GM19467 (cell line): ENCODE results near the gene IGF2BP2.
A peak's percentile ranks its signal among the peaks of the same experiment; 100 is the strongest.
"Not testable (repeated sequence)": the region's sequence is repeated elsewhere in the genome, so short reads cannot be mapped to it uniquely, and the experiment has no call there.

ENCODE experiments used
- ATAC-seq: cut with Tn5 transposase; IDR thresholded peaks from one replicate; pipeline ENCODE4 v1.9.1; 2021; ENCODE audit warnings: mild to moderate bottlenecking, moderate library complexity; ENCODE audit not compliant: unreplicated experiment

The IGF2BP2 gene

DNA sequence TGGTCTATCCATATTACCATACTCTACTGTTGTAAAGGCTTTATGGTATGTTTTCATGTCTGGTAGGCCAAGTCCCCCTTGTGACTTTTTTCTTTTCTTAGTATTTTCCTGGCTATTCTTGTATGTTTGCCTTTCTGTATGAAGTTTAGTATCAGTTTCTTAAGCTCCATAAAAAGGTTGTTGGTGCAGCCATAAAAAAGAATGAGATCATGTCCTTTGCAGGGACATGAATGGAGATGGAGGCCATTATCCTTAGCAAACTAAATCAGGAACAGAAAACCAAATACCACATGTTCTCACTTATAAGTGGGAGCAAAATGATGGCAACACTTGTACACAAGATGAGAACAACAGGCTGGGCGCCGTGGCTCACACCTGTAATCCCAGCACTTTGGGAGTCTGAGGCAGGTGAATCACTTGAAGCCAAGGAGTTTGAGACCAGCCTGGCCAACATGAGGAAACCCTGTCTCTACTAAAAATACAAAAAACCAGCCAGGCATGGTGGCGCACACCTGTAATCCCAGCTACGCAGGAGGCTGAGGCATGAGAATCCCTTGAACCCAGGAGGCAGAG, 13.7 kb upstream of the IGF2BP2 start:
- not testable (repeated sequence) for ATAC-seq

DNA sequence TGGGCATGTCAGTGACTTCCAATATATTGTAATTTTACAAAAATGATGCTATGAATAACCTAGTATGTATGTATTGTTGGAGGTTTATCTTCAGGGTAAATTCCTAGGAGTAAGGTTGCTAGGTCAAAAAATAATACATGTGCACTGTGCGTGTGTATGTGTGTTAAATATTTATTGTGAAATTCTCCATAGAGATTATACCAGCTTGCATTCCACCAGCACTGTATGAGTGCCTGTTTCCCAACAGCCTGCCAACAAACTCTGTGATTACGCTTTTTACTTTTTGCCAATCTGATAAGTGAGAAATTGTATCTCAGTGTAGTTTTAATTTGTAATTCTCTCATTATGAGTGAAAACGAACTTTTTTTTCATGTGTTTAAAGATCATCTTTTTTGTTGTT, 12.6 kb upstream of the IGF2BP2 start:
- ATAC-seq, result no peak

DNA sequence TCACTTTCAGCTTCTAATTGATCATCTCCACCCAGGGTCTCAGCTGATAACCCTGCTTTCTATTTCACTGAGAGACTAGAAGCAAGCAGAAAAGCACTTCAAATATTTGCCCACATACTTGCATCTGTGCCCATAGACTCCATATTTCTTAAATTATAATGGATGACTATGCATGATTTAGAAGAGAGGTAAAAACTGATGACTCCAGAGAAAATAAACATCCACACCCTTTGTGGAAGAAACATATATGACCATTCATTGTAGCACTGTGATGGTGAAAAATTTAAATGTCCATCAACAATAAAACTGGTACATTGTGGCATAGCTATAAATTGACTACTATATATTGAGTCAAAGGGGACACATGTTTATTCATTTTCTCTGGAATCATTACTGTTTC, 7.1 kb upstream of the IGF2BP2 start:
- ATAC-seq, result no peak

DNA sequence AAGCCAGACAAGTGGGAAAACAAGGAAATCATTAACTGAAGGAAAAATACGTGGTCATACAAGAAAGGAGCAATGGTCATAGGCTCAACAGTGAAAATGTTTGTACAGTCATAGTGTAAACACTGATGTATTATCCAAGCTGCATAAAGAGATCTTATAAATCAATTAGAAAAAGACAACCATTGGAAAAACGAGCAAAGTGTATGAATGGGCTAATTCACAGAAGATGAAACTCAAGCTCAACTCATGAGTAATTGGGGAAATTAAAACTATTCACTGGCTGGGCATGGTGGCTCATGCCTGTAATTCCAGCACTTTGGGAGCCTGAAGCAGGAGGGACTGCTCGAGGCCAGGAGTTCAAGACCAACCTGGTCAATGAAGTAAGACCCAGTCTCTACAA, 6.4 kb upstream of the IGF2BP2 start:
- ATAC-seq, result no peak

DNA sequence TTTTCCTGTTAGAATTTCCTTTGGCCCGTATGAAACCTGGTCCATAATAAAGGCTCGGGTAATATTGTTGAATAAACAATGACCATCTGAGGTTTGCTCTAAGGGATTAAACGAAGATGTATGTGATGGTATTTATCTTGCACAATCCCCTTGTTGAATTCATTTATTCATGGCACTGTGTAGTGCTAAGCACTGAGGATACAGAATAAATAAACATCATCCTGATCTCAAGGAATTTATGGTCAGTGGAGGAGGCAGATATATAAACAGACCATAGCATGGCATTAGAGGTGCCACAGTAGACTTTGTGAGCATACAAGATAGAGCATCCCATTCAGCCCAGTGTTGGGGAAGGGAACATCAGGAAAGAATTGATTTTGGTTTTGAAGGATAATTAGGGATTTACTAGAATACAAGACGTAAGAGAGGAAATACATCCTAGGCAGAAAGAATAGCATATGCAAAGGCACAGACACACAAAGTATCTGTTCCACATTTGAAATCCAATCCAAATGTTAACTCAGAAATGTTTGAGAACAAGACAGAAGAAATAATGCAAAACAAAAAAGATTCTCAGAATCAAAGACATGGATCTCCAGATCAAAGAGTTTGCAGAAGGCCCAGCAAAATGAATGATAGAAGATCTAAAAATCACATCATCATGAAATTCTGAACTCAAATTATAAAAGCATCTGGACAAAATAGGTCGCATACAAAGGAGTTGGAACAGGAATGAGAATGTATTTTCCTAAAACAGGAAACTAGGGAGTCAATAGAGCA, 5.4 kb upstream of the IGF2BP2 start:
- no peak for ATAC-seq

DNA sequence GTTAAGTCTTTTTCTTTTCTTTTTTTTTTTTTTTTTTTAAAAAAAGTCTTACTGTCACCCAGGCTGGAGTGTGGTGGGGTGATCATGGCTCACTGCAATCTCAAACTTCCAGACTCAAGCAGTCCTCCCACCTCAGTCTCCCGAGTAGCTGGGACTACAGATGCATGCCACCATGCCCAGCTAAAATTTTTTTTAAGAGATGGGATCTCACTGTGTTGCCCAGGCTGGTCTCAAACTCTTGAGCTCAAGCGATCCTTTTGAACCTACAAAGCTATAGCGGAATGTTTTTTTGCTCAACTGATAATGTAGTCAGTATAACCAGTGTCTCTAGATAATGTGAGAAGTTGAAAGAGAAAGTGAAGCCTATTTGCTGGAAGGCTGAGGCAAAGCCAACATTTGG, 3.9 kb upstream of the IGF2BP2 start:
- no peak for ATAC-seq

DNA sequence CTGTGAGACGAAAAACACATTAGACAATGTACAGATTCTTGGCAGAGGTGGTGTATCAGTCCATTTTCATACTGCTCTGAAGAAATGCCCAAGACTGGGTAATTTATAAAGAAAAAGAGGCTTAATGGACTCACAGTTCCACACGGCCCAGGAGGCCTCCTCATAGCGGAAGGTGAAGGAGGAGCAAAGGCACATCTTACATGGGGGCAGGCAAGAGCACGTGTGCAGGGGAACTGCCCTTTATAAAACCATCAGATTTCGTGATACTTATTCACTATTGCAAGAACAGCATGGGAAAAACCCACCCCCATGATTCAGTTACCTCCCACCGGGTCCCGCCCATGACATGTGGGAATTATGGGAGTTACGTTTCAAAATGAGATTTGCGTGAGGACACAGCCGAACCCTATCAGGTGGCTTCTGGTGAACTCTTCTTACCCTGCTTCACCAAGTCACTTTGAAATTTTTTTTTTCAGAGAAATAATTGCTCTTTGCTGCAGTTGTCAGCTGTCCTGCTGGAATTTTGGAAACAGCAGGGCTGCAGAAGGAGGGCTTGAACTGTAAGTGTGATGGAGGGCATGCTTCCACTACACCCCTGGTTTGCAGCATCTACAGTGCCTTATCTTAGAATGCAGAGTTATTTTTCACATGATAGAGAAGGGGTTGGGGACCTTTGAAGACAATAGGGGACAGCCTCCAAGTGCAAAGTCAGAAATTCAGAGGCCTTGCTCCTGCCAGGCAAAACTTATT, 2.9 kb upstream of the IGF2BP2 start:
- no peak for ATAC-seq

DNA sequence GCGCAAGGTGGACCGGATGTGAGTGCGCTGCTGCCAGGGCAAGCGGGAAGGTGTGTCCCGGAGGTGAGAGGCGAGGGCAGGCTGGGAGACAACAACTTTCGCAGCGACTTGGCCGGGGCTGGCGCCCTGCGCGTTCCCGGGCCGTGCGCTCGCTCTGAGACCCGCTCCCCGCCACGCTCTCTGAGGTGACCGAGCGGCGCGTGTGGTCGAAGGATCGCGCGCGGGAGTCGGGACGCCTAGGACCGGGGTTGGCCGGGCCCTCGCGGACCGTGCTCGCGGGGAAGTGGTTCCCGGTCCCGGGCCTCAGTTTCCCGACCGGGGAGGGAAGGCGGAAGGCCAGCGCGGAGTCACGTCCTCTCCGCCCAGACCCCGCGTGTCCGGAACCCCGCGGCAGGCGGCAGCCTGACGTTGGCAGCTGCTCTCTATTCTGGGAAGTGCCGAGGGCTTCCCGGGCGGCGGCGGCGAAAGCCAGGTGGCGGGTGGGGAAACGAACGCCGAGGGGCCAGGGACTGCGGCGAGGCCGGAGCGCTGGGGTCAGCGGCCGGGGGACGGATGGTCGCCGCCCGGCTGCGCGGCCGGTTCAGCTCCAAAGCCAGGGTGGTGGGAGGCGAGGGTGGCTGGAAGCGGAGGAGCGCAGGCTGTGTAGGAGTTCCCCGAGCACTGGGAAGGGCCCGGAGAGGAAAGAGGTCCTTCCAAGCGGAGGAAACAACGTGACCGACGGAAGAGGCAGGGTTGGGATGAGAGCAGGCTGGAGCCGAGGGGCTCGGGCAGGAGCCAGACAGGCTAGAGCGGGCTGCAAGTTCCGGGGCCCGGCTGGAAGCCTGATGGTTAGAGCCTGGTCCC, 1.0 kb upstream of the IGF2BP2 start:
- peak; percentile 49 for ATAC-seq

DNA sequence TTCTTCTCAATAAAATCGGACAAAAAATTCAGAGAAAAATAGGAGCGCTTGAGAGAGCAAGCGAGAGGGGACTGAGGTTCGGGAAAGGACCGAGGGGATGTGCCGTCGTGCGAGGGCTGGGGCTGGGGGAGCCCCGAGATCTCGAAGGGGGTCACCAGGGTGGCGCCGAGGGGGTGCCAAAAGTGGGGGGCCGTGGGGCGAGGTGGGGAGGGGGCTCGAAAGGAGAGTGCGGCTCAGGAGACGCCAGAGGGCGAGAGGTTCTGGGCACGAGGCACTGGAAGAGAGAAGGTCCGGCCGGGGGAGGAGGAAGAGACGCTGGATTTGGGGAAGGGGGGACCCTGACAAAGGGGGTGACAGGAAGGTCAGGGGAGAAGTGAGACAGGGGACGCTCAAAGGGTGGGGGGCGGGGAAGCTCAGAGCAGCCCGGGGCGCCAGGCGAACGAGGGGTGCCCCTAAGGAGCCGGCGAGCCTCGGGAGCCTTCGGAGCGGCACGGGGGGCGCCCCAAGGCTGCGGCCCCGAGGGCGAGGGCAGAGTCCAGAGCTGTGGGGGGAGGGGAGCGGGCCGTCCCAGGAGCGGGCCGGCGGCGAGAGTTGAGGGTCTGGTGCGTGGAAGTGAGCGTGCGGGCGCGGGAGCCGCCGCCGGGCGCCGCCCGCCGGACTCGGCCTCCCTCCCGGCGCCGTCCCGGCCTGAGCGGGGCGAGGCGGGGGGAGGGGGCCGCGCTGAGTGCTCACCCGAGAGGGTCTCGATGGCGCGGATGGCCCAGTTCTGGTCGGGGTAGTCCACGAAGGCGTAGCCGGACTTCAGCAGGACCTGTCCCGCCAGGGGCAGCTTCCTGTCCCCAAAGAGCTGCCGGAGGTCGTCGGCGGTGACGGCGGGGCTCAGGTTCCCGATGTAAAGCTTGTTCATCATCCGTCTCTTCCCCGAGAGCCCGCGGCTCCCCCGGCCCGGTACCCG, 514 bp downstream of the IGF2BP2 start:
- ATAC-seq, result no peak

DNA sequence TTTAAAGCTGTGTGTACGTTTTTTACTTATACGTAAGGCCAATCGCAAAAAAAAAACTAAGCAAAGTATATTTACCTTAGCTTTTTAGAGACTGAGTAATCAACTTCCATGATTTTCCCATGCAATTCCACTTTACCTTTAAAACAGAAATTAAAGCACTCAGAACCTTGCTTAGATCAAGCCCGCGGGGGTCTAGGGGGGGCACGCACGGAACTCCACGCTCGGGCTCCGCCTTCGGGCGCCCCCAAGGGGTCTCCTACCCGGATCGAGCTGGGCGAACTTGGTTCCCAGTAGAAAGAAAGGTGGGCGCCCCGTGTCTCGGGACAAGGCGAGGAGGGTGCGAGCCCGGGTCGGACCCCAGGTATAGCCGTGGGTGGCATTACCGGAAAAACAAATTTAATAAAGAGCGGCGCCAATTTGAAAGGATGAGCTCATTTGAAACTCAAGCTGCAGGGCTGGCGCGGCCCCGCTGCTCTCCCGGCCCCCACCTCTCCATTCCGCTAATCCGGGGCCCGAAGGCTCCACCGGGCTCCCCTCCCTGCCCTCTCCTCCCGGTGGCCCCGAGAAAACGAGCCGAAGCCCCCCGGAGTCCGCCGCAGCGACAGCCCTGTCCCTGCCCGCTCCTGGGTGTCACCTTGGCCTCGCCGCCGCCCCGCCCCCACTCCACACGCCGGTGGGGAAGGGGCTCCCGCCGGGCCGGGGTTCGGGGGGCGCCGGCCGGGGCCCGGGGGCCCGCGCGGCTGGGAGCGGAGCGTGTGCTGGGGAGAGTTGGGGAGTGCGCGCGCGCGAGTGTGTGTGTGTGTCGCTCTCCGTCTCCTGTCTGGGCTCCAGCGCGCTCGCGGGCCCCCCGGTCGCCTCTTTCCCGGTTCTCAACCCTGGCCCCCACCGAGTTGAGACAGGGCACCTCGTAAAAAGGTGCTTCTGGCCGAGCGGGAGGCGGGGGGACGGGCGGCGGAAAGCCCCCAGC, 1.5 kb downstream of the IGF2BP2 start:
- no peak for ATAC-seq

DNA sequence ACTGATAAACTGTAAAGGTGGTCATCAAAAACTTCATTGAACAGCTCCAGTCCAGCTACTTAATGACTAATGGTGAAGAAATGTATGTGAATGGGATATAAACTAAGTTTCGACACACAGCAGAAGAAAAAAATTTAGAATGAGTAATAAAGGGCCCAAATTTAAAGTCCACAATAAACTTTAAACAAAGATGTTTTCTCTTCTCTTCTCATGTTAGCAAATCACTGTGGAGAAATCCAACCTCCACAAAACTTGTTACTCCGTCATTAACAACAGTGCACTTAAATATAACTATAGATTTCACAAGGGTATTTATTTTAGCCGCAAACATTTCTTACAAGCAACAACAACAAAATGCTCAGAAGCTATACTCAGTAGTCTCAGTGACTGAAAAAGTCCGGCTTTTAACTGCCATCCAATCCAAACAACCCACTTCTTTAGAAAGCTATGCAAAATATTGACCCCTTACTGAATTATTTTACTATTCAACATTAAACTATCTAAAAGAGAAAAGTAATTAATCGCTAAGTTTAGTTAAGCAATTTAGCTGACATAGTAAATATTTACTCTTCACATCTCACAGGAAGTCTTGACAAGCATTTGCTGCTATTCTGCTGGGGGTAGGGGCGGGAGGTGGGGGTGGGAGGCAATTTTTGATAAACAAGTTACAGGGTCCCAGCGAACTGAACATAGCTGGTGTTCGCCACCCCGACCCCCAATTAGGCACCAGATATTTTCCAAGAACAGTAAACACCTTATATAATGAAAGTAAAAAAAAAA, 2.4 kb downstream of the IGF2BP2 start:
- no peak for ATAC-seq

DNA sequence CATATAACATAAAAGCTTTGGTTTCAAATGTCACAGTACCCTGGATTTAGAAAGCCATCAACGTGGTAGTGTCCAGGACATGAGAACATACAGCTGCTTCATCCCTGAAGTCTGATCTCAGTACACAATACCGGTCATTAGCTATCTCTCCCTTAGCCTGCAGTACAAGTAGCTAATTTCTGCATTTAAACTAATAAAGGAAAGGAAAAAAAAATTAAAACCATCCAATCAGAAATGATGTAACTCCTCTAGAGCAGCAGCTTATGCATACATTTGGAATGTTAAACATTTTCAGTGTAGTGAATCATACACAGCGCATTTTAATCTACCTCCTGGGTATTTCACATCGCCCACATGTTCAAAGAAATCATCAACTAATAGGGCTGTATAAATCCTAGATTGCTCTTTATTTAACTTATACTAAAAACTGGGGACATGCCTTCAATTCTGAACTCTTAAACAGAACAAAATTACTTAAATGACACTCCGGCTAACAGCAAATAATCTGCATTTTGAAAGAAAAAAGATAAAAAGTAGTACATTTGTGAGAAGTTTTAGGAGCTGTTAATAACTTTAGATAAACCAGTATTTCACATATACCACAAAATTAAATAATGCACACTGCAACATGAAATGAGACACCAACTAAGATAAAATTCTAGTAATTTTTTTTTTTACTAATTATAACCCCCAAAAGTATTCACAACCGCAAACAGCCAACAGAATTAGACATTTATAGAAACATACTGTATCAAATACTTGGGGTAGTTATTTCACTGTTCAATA, 3.7 kb downstream of the IGF2BP2 start:
- no peak for ATAC-seq

DNA sequence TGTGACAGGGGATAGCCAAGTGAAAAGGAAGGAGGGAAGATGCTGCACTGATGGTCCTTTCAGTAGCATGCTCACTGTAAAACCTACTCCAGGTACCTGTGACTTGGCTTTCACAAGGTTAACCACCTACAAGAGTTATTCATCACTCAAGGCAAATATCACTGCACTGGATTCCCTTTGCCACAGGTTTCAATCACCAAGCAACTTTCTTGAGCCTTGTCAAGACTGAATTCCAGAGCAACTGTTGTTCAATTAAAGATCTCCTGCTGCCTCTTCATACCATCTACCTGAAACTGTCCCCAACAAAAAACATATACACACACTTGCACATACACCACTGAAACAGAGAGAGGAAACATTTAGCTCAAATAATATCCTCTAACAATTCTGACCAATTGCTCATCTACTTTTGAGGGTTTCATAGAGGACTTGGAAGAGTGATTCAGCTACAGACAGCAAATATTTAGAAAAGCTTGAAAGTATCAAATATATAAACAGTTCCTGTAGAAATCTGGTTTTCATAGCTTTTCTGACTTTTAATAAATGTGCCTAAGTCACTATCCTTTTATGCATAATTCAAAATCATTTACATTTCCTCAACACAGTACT, 6.5 kb downstream of the IGF2BP2 start:
- ATAC-seq, result no peak

DNA sequence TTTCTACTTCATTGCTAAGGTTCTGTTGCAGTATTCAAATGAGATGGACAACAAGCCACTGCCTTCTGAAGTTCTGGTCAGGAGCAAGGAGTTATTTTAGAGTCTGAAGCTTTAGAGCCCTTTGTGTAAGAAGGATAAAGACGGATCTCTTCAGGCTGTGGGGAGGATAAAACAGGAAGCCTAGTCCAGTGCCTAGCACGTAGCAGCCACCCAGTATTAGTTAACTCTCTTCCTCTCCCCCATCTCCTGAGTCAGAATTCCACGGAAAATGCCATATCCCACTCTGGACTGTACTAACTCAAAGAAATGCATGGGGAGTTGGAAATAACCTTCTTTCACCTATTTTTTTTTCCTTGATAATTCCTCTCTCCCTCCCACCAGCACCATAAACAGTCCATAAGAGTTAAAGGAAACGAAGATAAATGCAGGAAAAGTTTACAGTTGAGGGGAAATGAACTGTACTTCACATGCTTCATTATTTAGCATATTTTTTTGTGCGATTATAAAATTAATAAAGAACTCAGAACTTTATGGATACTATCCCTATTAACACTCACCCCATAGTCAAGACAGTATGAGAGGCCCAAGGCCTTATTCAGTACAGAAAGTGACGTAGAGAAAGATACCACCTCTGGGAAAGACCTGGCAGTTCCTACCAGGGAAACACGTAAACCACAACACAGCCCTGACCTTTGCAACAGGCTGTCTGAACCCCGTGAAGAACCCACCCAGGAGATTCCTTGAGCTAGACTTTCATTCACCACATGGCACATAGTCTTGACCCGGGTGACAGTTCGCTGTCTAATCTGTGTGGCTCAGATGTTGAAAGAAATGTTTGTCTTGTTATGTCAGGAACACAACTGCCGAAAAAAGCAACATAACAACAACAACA, 9.2 kb downstream of the IGF2BP2 start:
- no peak for ATAC-seq

DNA sequence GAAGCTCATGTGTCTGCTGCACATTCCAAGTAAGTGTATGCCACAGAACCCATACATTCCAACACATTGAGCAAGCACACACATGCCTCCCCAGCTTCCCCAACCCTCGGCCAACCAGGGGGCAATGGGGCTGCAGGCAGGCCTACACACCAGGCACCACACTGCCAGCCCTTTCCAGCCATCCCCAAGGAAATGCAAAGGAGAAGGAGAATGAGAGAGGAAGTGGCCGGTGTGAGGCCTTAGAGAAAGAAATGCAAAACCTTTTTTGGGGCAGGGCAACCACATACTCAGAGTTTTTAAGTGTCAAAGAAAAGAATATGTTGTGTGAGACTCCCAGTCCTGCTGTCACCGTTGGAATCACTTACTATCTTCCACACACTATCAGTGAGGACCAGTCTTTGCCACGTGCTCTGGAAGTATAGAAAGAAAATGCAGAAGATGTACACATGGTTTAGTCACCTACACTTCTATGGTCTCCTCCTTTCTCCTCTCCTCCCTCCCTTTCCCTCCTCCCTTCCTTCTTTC, 11.1 kb downstream of the IGF2BP2 start:
- ATAC-seq, result no peak

DNA sequence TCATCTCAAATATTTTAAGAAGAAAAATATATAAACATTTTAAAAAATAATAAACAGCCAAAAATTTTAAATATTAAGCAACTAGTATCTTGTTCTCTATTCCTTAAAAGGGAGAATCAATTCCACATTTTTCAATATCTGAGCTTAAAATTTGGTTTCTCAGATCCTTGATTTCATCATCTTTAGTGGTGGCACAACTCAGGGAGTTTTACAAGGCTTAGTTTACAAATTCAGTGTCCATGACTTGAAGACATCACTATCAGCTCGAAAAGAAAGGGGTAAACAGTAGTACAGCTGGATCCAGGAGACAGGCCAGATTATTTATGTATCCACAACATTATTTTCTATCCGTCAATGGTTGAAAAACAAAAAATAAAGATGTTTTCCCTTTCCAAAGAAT, 11.6 kb downstream of the IGF2BP2 start:
- no peak for ATAC-seq
